Measurements from ENCODE around the gene CD37. TPM values are rescaled to one million over a fixed set of nuclear protein-coding genes. Genes with fewer than 3 reads are reported as not detected.
"Not testable (repeated sequence)": the region's sequence is repeated elsewhere in the genome, so short reads cannot be mapped to it uniquely, and the experiment has no call there.

The CD37 gene
- total and polyA plus RNA-seq, 3 experiments from 2014 or later = 116 to 188 (median 127) TPM

DNA sequence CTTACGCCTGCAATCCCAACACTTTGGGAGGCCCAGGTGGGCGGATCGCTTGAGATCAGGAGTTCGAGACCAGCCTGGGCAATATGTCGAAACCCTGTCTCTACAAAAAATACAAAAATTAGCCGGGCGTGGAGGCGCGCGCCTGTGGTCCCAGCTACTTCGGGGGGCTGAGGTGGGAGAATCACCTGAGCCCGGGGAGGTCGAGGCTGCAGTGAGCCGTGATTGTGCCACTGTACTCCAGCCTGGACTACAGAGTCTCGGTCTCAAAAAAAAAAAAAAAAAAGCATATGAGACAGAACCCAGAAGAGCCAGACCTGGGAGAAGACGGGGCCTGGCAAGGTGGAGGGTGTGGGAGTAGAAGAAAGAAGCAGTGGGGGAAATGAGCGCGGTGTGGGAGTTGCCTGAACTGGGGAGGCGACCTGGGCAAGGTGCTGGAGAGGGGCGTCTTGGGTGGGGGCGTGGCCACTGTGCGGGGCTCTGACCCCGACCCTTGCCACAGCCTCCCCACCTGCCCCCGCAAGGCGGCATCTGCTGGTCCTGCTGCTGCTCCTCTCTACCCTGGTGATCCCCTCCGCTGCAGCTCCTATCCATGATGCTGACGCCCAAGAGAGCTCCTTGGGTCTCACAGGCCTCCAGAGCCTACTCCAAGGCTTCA, 29.0 kb downstream of the CD37 start:
- peaks cover 0 to 7% (median 6%) of the 10 kb centered on the region in 5 donors for H3K9me3 Mint-ChIP-seq
- peaks cover 6% of the 10 kb centered on the region for H3K9me3 ChIP-seq (ENCODE audit: low read length)
- no peak overlapping the region for H3K4me3 Mint-ChIP-seq
- peaks cover 14% of the 10 kb centered on the region for H3K27me3 ChIP-seq (ENCODE audit: insufficient read depth, low read length, poor library complexity, severe bottlenecking)
- H3K4me1 ChIP-seq (ENCODE audit: insufficient read depth, low read length) = peaks cover 26% of the 10 kb centered on the region
- peaks cover 17 to 30% of the 10 kb centered on the region in 2 donors for H3K27me3 Mint-ChIP-seq
- no peak for DNase-seq
- CTCF ChIA-PET = no interaction called here
- H3K27ac ChIP-seq (ENCODE audit: low read depth, low read length) = peak overlapping the region; percentile 38
- no peak overlapping the region for H3K27ac Mint-ChIP-seq
- H3K36me3 ChIP-seq (ENCODE audit: insufficient read depth, low read length) = no peaks in the 10 kb centered on the region
- H3K4me1 Mint-ChIP-seq = peaks cover 0 to 12% (median 11%) of the 10 kb centered on the region in 3 donors
- H3K4me3 ChIP-seq (ENCODE audit: low read length) = peak overlapping the region; percentile 61
- no peaks in the 10 kb centered on the region for H3K36me3 Mint-ChIP-seq
- POLR2A ChIA-PET = no interaction called here

DNA sequence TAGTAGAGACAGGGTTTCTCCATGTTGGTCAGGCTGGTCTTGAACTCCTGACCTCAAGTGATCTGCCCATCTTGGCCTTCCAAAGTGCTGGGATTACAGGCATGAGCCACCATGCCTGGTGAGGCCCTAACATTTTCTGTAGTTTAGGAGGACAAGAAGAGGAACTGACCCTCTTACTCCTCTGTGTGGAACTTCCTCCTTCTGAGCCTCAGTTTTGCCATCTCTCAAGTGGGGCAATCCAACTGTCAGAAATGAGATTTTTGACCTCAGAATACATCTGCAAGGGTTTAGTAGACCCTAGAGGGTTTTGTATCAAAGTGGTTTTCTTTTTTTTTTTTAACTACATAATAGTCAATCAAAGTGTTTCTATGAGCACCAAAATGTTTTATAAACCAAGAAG, 30.9 kb downstream of the CD37 start:
- peaks cover 14% of the 10 kb centered on the region for H3K27me3 ChIP-seq (ENCODE audit: insufficient read depth, low read length, poor library complexity, severe bottlenecking)
- H3K4me1 ChIP-seq (ENCODE audit: insufficient read depth, low read length) = peaks cover 26% of the 10 kb centered on the region
- Mint-ChIP-seq H3K4me1 (peaks cover 0 to 8% (median 2%) of the 10 kb centered on the region in 3 donors), H3K27ac (no peak overlapping the region), H3K9me3 (peaks cover 0 to 11% (median 10%) of the 10 kb centered on the region in 5 donors), H3K27me3 (peaks cover 11 to 25% of the 10 kb centered on the region in 2 donors), H3K4me3 (no peak overlapping the region), H3K36me3 (peaks cover 0 to 4% (median 0%) of the 10 kb centered on the region in 3 donors)
- POLR2A ChIA-PET = no interaction called here
- no peaks in the 10 kb centered on the region for H3K36me3 ChIP-seq (ENCODE audit: insufficient read depth, low read length)
- H3K27ac ChIP-seq (ENCODE audit: low read depth, low read length) = no peak overlapping the region
- peaks cover 6% of the 10 kb centered on the region for H3K9me3 ChIP-seq (ENCODE audit: low read length)
- H3K4me3 ChIP-seq (ENCODE audit: low read length) = no peak overlapping the region
- no peak for DNase-seq
- CTCF ChIA-PET = no interaction called here

DNA sequence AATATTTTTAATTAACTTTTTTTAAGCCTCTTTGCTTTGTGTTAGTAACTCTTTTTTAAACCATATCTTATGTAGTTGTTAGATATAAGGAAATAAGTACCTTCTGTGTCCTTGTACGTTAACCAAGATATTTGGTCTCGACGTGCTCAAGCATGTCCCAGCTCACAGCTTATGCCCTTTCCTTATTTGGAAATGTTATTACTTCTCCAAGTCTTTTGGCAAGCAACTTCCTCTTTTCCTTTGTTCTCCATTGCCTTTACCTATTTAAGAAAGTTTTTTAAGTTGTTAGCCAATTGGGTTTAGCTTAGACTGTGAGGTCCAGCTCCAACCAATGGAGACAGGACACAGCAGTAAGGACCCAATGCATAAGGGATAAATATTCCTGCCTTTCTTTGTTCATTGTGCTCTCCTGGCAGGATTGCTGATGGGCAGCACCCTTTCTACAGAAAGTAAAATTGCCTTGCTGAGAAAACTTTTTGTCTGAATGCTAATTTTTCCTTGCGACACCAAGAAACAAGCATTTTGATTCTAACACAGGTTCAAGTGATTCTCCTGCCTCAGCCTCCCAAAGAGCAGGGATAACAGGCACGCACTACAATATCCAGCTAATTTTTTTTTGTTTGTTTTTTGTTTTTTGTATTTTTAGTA, 33.6 kb downstream of the CD37 start:
- Mint-ChIP-seq H3K27ac (no peak overlapping the region), H3K27me3 (peaks cover 12 to 17% of the 10 kb centered on the region in 2 donors), H3K4me1 (no peaks in the 10 kb centered on the region), H3K9me3 (peaks cover 0 to 12% (median 10%) of the 10 kb centered on the region in 5 donors), H3K4me3 (no peak overlapping the region), H3K36me3 (peaks cover 0 to 4% (median 0%) of the 10 kb centered on the region in 3 donors)
- Histone ChIP-seq H3K4me3 (ENCODE audit: low read length) (no peak overlapping the region), H3K4me1 (ENCODE audit: insufficient read depth, low read length) (peaks cover 5% of the 10 kb centered on the region), H3K9me3 (ENCODE audit: low read length) (peaks cover 6% of the 10 kb centered on the region), H3K27me3 (ENCODE audit: insufficient read depth, low read length, poor library complexity, severe bottlenecking) (peaks cover 2% of the 10 kb centered on the region), H3K27ac (ENCODE audit: low read depth, low read length) (no peak overlapping the region), H3K36me3 (ENCODE audit: insufficient read depth, low read length) (no peaks in the 10 kb centered on the region)
- ChIA-PET CTCF (no interaction called here), POLR2A (no interaction called here)
- DNase-seq = no peak

DNA sequence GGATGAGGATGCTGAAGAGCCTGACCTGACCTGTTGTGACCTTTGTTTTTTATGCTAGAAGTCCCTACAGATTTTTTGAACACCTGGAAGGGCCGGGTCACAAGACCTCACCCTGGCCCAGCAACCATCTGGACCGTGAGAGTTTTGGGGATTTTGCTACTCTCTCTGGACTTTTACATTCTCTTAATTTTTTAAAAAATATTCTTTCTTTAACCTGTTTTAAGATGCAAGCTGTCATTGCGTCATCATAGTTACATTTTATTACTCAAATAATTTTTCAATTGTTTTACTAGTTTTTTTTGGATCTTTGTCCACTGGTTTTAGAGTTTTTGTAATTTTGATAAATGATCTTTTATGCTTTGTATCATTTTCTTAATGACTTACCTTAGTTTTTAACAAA, 36.0 kb downstream of the CD37 start:
- Histone ChIP-seq H3K9me3 (ENCODE audit: low read length) (peaks cover 6% of the 10 kb centered on the region), H3K4me1 (ENCODE audit: insufficient read depth, low read length) (no peaks in the 10 kb centered on the region), H3K27me3 (ENCODE audit: insufficient read depth, low read length, poor library complexity, severe bottlenecking) (no peaks in the 10 kb centered on the region), H3K27ac (ENCODE audit: low read depth, low read length) (no peak overlapping the region), H3K36me3 (ENCODE audit: insufficient read depth, low read length) (no peaks in the 10 kb centered on the region), H3K4me3 (ENCODE audit: low read length) (no peak overlapping the region)
- Mint-ChIP-seq H3K4me1 (no peaks in the 10 kb centered on the region), H3K27me3 (peaks cover 6 to 22% of the 10 kb centered on the region in 2 donors), H3K27ac (no peak overlapping the region), H3K36me3 (peaks cover 0 to 4% (median 0%) of the 10 kb centered on the region in 3 donors), H3K9me3 (peaks cover 0 to 12% (median 10%) of the 10 kb centered on the region in 5 donors), H3K4me3 (no peak overlapping the region)
- DNase-seq = no peak
- ChIA-PET CTCF (no interaction called here), POLR2A (no interaction called here)

DNA sequence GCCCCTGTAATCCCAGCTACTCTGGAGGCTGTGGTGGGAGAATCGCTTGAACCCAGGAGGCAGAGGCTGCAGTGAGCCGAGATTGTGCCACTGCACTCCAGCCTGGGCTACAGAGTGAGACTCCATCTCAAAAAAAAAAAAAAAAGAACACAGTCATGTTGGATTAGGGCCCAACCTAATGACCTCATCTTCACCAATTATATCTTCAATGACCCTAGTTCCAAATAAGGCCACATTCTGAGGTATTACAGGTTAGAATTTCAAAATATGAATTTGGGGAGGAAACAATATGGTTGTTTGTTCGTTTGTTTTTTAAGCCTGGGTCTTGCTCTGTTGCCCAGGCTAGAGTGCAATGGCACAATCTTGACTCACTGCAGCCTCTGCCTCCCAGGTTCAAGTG, 38.0 kb downstream of the CD37 start:
- H3K27ac Mint-ChIP-seq; H3K27ac ChIP-seq (ENCODE audit: low read depth, low read length); H3K36me3 ChIP-seq (ENCODE audit: insufficient read depth, low read length); H3K4me1 Mint-ChIP-seq; H3K4me1 ChIP-seq (ENCODE audit: insufficient read depth, low read length); H3K9me3 ChIP-seq (ENCODE audit: low read length); DNase-seq; H3K4me3 Mint-ChIP-seq; H3K4me3 ChIP-seq (ENCODE audit: low read length); H3K36me3 Mint-ChIP-seq; POLR2A ChIA-PET; H3K27me3 ChIP-seq (ENCODE audit: insufficient read depth, low read length, poor library complexity, severe bottlenecking); CTCF ChIA-PET: not testable (repeated sequence)
- H3K9me3 Mint-ChIP-seq = peaks cover 0 to 12% (median 10%) of the 10 kb centered on the region in 5 donors
- H3K27me3 Mint-ChIP-seq = peaks cover 9 to 25% of the 10 kb centered on the region in 2 donors

DNA sequence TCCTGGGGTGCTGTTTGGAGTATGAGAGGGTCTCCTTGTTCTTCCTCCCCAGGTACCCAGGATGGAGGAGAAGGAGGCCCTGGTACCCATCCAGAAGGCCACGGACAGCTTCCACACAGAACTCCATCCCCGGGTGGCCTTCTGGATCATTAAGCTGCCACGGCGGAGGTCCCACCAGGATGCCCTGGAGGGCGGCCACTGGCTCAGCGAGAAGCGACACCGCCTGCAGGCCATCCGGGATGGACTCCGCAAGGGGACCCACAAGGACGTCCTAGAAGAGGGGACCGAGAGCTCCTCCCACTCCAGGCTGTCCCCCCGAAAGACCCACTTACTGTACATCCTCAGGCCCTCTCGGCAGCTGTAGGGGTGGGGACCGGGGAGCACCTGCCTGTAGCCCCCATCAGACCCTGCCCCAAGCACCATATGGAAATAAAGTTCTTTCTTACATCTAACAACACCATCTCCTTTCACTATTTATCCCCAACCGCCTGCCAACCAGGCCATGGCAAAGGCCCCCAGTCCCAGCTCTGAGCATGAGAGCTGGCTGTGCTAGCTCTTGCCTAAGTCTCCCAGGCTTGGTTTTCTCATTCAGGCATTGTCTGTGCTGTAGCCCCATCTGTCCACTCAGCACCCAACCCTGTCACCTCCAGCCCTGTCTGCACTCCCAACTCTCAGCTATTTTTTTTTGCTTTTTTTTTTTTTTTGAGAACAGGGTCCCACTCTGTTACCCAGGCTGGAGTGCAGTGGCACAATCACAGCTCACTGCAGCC, 39.6 kb downstream of the CD37 start:
- peaks cover 0 to 2% (median 0%) of the 10 kb centered on the region in 5 donors for H3K9me3 Mint-ChIP-seq
- Histone ChIP-seq H3K27me3 (ENCODE audit: insufficient read depth, low read length, poor library complexity, severe bottlenecking) (no peaks in the 10 kb centered on the region), H3K4me1 (ENCODE audit: insufficient read depth, low read length) (no peaks in the 10 kb centered on the region), H3K36me3 (ENCODE audit: insufficient read depth, low read length) (no peaks in the 10 kb centered on the region), H3K4me3 (ENCODE audit: low read length) (no peak overlapping the region), H3K9me3 (ENCODE audit: low read length) (no peaks in the 10 kb centered on the region), H3K27ac (ENCODE audit: low read depth, low read length) (no peak overlapping the region)
- no peak overlapping the region for H3K27ac Mint-ChIP-seq
- peaks cover 0 to 6% (median 0%) of the 10 kb centered on the region in 3 donors for H3K36me3 Mint-ChIP-seq
- no peak overlapping the region for H3K4me3 Mint-ChIP-seq
- ChIA-PET POLR2A (no interaction called here), CTCF (no interaction called here)
- no peaks in the 10 kb centered on the region for H3K4me1 Mint-ChIP-seq
- peaks cover 9 to 25% of the 10 kb centered on the region in 2 donors for H3K27me3 Mint-ChIP-seq
- DNase-seq = no peak

DNA sequence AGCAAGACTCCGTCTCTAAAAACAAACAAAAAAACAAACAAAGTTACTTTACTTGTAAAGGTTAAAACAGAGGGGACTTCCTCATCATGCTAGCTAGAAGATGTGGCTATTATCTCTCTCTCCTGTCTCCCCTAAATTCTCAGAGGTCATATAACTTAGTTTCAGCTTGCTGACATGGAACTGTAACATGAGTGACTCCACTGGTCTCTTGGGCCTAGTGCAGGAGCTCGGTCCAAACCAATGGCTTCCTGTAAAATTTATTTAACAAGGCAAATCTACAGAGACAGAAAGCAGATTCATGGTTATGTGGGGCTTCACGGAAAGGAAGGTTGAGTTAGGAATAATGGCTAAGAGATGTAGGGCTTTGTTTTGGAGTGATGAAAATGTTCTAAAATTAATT, 43.3 kb downstream of the CD37 start:
- Mint-ChIP-seq H3K27me3 (peaks cover 17 to 36% of the 10 kb centered on the region in 2 donors), H3K36me3 (peaks cover 0 to 12% (median 0%) of the 10 kb centered on the region in 3 donors), H3K9me3 (peaks cover 8 to 15% (median 11%) of the 10 kb centered on the region in 5 donors), H3K4me1 (no peaks in the 10 kb centered on the region), H3K4me3 (no peak overlapping the region), H3K27ac (peak overlapping the region in 1 of 8 donors; percentile 56)
- H3K27ac ChIP-seq (ENCODE audit: low read depth, low read length) = no peak overlapping the region
- no peak for DNase-seq
- no peak overlapping the region for H3K4me3 ChIP-seq (ENCODE audit: low read length)
- H3K4me1 ChIP-seq (ENCODE audit: insufficient read depth, low read length) = no peaks in the 10 kb centered on the region
- peaks cover 3% of the 10 kb centered on the region for H3K27me3 ChIP-seq (ENCODE audit: insufficient read depth, low read length, poor library complexity, severe bottlenecking)
- H3K36me3 ChIP-seq (ENCODE audit: insufficient read depth, low read length) = no peaks in the 10 kb centered on the region
- ChIA-PET CTCF (no interaction called here), POLR2A (no interaction called here)
- H3K9me3 ChIP-seq (ENCODE audit: low read length) = no peaks in the 10 kb centered on the region

DNA sequence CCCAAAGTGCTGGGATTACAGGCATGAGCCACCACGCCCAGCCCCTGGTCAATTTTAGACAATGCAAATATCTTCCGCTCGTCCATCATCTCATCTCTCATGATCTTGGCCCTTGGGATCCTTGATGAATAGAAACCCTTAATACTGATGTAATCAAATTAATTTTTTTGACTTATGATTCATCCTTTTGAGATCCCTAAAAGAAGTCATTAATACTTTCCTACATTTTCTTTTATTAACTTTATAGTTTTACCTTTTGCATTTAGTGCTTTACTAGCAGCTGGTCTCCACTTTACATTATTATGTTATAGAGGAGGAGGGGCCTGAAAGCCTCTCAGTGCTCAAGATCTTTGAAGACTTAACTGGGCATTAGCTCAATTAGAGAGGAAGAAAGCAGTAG, 45.2 kb downstream of the CD37 start:
- Mint-ChIP-seq H3K9me3 (peaks cover 8 to 15% (median 11%) of the 10 kb centered on the region in 5 donors), H3K4me3 (no peak overlapping the region), H3K36me3 (peaks cover 0 to 12% (median 0%) of the 10 kb centered on the region in 3 donors), H3K4me1 (no peaks in the 10 kb centered on the region), H3K27me3 (peaks cover 16 to 33% of the 10 kb centered on the region in 2 donors), H3K27ac (no peak overlapping the region)
- H3K27me3 ChIP-seq (ENCODE audit: insufficient read depth, low read length, poor library complexity, severe bottlenecking) = peaks cover 3% of the 10 kb centered on the region
- no peak overlapping the region for H3K4me3 ChIP-seq (ENCODE audit: low read length)
- CTCF ChIA-PET = interaction anchor here (1.0 kb wide), 1 partner anchor 11 kb away, joined by 6 read pairs; no protein-coding TSS in a partner anchor
- no peaks in the 10 kb centered on the region for H3K4me1 ChIP-seq (ENCODE audit: insufficient read depth, low read length)
- POLR2A ChIA-PET = no interaction called here
- H3K9me3 ChIP-seq (ENCODE audit: low read length) = no peaks in the 10 kb centered on the region
- H3K27ac ChIP-seq (ENCODE audit: low read depth, low read length) = no peak overlapping the region
- DNase-seq = no peak
- no peaks in the 10 kb centered on the region for H3K36me3 ChIP-seq (ENCODE audit: insufficient read depth, low read length)
